CD14-positive monocyte (primary cell): ENCODE results near the gene KHK. TPM values are rescaled to one million over a fixed set of nuclear protein-coding genes. Genes with fewer than 3 reads are reported as not detected.
"Not testable (repeated sequence)": the region's sequence is repeated elsewhere in the genome, so short reads cannot be mapped to it uniquely, and the experiment has no call there.

Source experiments
- DNase-seq, 3 donors: peaks; one replicate each; pipeline ENCODE4 v3.0.0-alpha.2; 2011 to 2022
- H2AFZ ChIP-seq: 2 replicates; pipeline ENCODE4 v1.6.0; 2012; ENCODE audit warnings: mild to moderate bottlenecking, low read depth, low read length, inconsistent platforms; ENCODE audit not compliant: insufficient read depth, poor library complexity, severe bottlenecking
- H3K27ac ChIP-seq, 2 donors: 1 replicate in 1 of 2; 2 replicates in 1 of 2; pipeline ENCODE4 v1.5.1; 2012 to 2013; ENCODE audit warnings: low read length in 2 of 2, control low read depth in 1 of 2, inconsistent platforms in 1 of 2, low read depth in 1 of 2, mild to moderate bottlenecking in 1 of 2
- H3K27me3 ChIP-seq, 2 donors: one replicate each; pipeline versions ENCODE4 v1.6.0 to v1.6.1; 2011 to 2013; ENCODE audit warnings: low read length in 2 of 2; ENCODE audit not compliant: control insufficient read depth in 2 of 2, insufficient read depth in 2 of 2
- H3K36me3 ChIP-seq, 2 donors: replicated peaks in 1 of 2; 1 replicate in 1 of 2; 2 replicates in 1 of 2; pipeline versions ENCODE4 v1.5.1 to v1.6.1; 2012 to 2013; ENCODE audit warnings: low read length in 2 of 2, control low read depth in 1 of 2, inconsistent platforms in 1 of 2, mild to moderate bottlenecking in 1 of 2; ENCODE audit not compliant: insufficient read depth in 2 of 2, control insufficient read depth in 1 of 2
- H3K4me1 ChIP-seq, 2 donors: 1 replicate in 1 of 2; 2 replicates in 1 of 2; pipeline versions ENCODE4 v1.5.1 to v1.6.1; 2012 to 2013; ENCODE audit warnings: low read length in 2 of 2, control low read depth in 1 of 2, inconsistent platforms in 1 of 2, mild to moderate bottlenecking in 1 of 2, moderate library complexity in 1 of 2; ENCODE audit not compliant: insufficient read depth in 2 of 2, control insufficient read depth in 1 of 2
- H3K4me2 ChIP-seq: replicated peaks from 2 replicates; pipeline ENCODE3; 2012; ENCODE audit warnings: low read length, moderate library complexity, mild to moderate bottlenecking; ENCODE audit not compliant: poor library complexity, severe bottlenecking; ENCODE audit errors: extremely low read depth
- H3K4me3 ChIP-seq, 3 experiments: fragments of 200-600 bp in 1 of 3; sonication (generic) in 1 of 3; replicated peaks in 1 of 3; 1 replicate in 2 of 3; 2 replicates in 1 of 3; pipeline ENCODE4 v1.5.1; 2011 to 2013; ENCODE audit warnings: low read length in 3 of 3, mild to moderate bottlenecking in 3 of 3, control low read depth in 2 of 3, low read depth in 2 of 3, inconsistent platforms in 1 of 3, moderate library complexity in 1 of 3
- H3K79me2 ChIP-seq: 2 replicates; pipeline ENCODE4 v1.6.0; 2012; ENCODE audit warnings: mild to moderate bottlenecking, control low read depth, inconsistent platforms, low read length, moderate library complexity; ENCODE audit not compliant: insufficient read depth
- H3K9ac ChIP-seq: 2 replicates; pipeline ENCODE4 v1.6.0; 2017; ENCODE audit warnings: low read length, mild to moderate bottlenecking; ENCODE audit not compliant: insufficient read depth, poor library complexity, severe bottlenecking
- H3K9me3 ChIP-seq, 2 donors: replicated peaks in 1 of 2; 1 replicate in 1 of 2; 2 replicates in 1 of 2; pipeline versions ENCODE4 v1.5.1 to v1.6.1; 2012 to 2013; ENCODE audit warnings: low read length in 2 of 2, control low read depth in 1 of 2; ENCODE audit not compliant: control insufficient read depth in 1 of 2, insufficient read depth in 1 of 2
- H4K20me1 ChIP-seq: 2 replicates; pipeline ENCODE4 v1.6.0; 2012; ENCODE audit warnings: mild to moderate bottlenecking, low read length, control low read depth, moderate library complexity; ENCODE audit not compliant: insufficient read depth
- H3K27ac Mint-ChIP-seq, 7 donors: one replicate each; pipeline ENCODE4 v1.8.0; 2020; ENCODE audit warnings: mild to moderate bottlenecking in 7 of 7, mixed read lengths in 7 of 7, moderate library complexity in 6 of 7, inconsistent platforms in 2 of 7
- H3K27me3 Mint-ChIP-seq, 3 donors: one replicate each; pipeline ENCODE4 v1.8.0; 2021 to 2022; ENCODE audit warnings: low read depth in 3 of 3, mild to moderate bottlenecking in 3 of 3, mixed read lengths in 3 of 3, moderate library complexity in 3 of 3, inconsistent platforms in 1 of 3
- H3K36me3 Mint-ChIP-seq, 2 donors: one replicate each; pipeline ENCODE4 v1.8.0; 2020; ENCODE audit warnings: mixed read lengths in 2 of 2, inconsistent platforms in 1 of 2, mild to moderate bottlenecking in 1 of 2
- H3K4me1 Mint-ChIP-seq: one replicate; pipeline ENCODE4 v1.8.0; 2020; ENCODE audit warnings: mild to moderate bottlenecking, mixed read lengths
- H3K4me3 Mint-ChIP-seq, 2 donors: one replicate each; pipeline ENCODE4 v1.8.0; 2020; ENCODE audit warnings: mild to moderate bottlenecking in 2 of 2, mixed read lengths in 2 of 2, moderate library complexity in 1 of 2
- H3K9me3 Mint-ChIP-seq, 7 donors: one replicate each; pipeline ENCODE4 v1.8.0; 2020 to 2022; ENCODE audit warnings: mixed read lengths in 7 of 7, mild to moderate bottlenecking in 6 of 7, moderate library complexity in 6 of 7, inconsistent platforms in 2 of 7
- CTCF ChIP-seq: fragments of 200-600 bp; IDR thresholded peaks from one replicate; pipeline ENCODE4 v1.8.0; 2022; ENCODE audit warnings: antibody characterized with exemption, mild to moderate bottlenecking
- WGBS: methylation state at CpG from one replicate; pipeline ENCODE4 v1.1.5; 2013; ENCODE audit warnings: missing lambda C conversion rate; ENCODE audit not compliant: insufficient coverage; 5-methylcytosine and 5-hydroxymethylcytosine counted together
- intact Hi-C, 2 donors: fragments of 100-400 bp; cut with micrococcal nuclease; formaldehyde crosslinking; loops; one replicate each; pipeline versions ENCODE4 v1.15.0 to v1.15.1; 2023
- polyA plus RNA-seq, 3 donors: library from polyadenylated mRNA; depleted of rRNA in 1 of 3; unstranded in 2 of 3; stranded (reverse) in 1 of 3; fragments of 300-500 nt in 2 of 3; fragments of >200 nt in 1 of 3; fragmentation: Illumina TruSeq in 2 of 3; gene quantifications; 1 replicate in 2 of 3; 2 replicates in 1 of 3; pipeline ENCODE4 v1.2.3, GENCODE V29; 2012 to 2021

Gene KHK
- polyA plus RNA-seq, 3 donors = 3.4 to 7.3 (median 6.6) TPM

GRCh38 chr2:27108221-27108620 lies 21.6 kb downstream of the KHK start:
- Histone ChIP-seq H3K4me1 (no peaks in the 10 kb centered on the region), H3K4me3 (no peak overlapping the region), H3K79me2 (no peaks in the 10 kb centered on the region), H3K9ac (no peak overlapping the region), H3K4me2 (no peak overlapping the region), H3K27ac (no peak overlapping the region), H3K27me3 (no peaks in the 10 kb centered on the region), H3K9me3 (no peaks in the 10 kb centered on the region), H3K36me3 (no peaks in the 10 kb centered on the region), H4K20me1 (no peaks in the 10 kb centered on the region), H2AFZ (no peak overlapping the region)
- intact Hi-C loops = no loop called here
- Mint-ChIP-seq H3K27ac (no peak overlapping the region), H3K9me3 (no peaks in the 10 kb centered on the region), H3K4me3 (no peak overlapping the region), H3K36me3 (no peaks in the 10 kb centered on the region), H3K4me1 (no peaks in the 10 kb centered on the region), H3K27me3 (peaks cover 0 to 4% (median 4%) of the 10 kb centered on the region in 3 donors)
- no peak for TF ChIP-seq CTCF
- no CpG with 5 or more reads among the region's 2 CpGs for WGBS
- no peak for DNase-seq

GRCh38 chr2:27109083-27109482 lies 22.5 kb downstream of the KHK start:
- intact Hi-C loops = no loop called here
- Histone ChIP-seq H3K27me3 (no peaks in the 10 kb centered on the region), H4K20me1 (no peaks in the 10 kb centered on the region), H3K4me1 (no peaks in the 10 kb centered on the region), H2AFZ (no peak overlapping the region), H3K4me3 (no peak overlapping the region), H3K36me3 (no peaks in the 10 kb centered on the region), H3K27ac (no peak overlapping the region), H3K4me2 (no peak overlapping the region), H3K9me3 (no peaks in the 10 kb centered on the region), H3K9ac (no peak overlapping the region), H3K79me2 (no peaks in the 10 kb centered on the region)
- WGBS = 100% methylated on average over 1 of the region's 3 CpGs
- TF ChIP-seq CTCF = no peak
- no peak for DNase-seq
- no peaks in the 10 kb centered on the region for H3K36me3 Mint-ChIP-seq
- no peaks in the 10 kb centered on the region for H3K9me3 Mint-ChIP-seq
- H3K4me3 Mint-ChIP-seq = no peak overlapping the region
- no peaks in the 10 kb centered on the region for H3K4me1 Mint-ChIP-seq
- peaks cover 0 to 6% (median 3%) of the 10 kb centered on the region in 3 donors for H3K27me3 Mint-ChIP-seq
- H3K27ac Mint-ChIP-seq = no peak overlapping the region

GRCh38 chr2:27110603-27111352 lies 24.2 kb downstream of the KHK start:
- not testable (repeated sequence) for H3K4me2 ChIP-seq

More at GRCh38 chr2:27110603-27111352, 24.2 kb downstream of the KHK start:
- H3K36me3 ChIP-seq, H3K27ac Mint-ChIP-seq, H3K4me1 ChIP-seq, H3K4me3 ChIP-seq, H3K79me2 ChIP-seq, H3K9me3 ChIP-seq, H3K9ac ChIP-seq, H3K4me3 Mint-ChIP-seq, H3K4me1 Mint-ChIP-seq, H3K27me3 Mint-ChIP-seq, H3K9me3 Mint-ChIP-seq, H2AFZ ChIP-seq, H3K27ac ChIP-seq, H4K20me1 ChIP-seq, H3K27me3 ChIP-seq, intact Hi-C loops, H3K36me3 Mint-ChIP-seq, DNase-seq: not testable (repeated sequence)
- 87% methylated on average over 20 of the region's 24 CpGs for WGBS
